HepG2 (cell line): ENCODE data around the gene WWC1. TPM values are rescaled to one million over a fixed set of nuclear protein-coding genes. Genes with fewer than 3 reads are reported as not detected.

Experiments
- ATAC-seq: fragments of 200-7000 bp; cut with Tn5 transposase; 3 replicates; pipeline ENCODE4 v1.9.1; 2020; ENCODE audit warnings: mild to moderate bottlenecking, moderate library complexity
- BruUV-seq: library from RNA; stranded (reverse); fragments of 400-500 nt; replicated peaks from 2 replicates; lab custom pipeline; 2021; lab: Mats Ljungman, UMichigan
- CTCF ChIA-PET: fragments of 300-600 bp; formaldehyde crosslinking; extraction: SDS; loops from one replicate; lab custom pipeline; 2021; ENCODE audit warnings: low total read pairs, inconsistent platforms, low intra/inter-chr PET ratio; lab: Yijun Ruan, JAX
- POLR2A ChIA-PET: fragments of 350-600 bp; sonication (Branson Sonifier 250); formaldehyde crosslinking; loops from one replicate; lab custom pipeline; 2020; ENCODE audit warnings: antibody characterized with exemption, inconsistent platforms; lab: Yijun Ruan, JAX
- DNase-seq: peaks from one replicate; pipeline ENCODE4 v3.0.0-alpha.2; 2015; ENCODE audit warnings: low spot score
- FAIRE-seq: peaks from 3 replicates; lab custom pipeline; 2011; peaks lifted over from hg19 to GRCh38; lab: Jason Lieb, UNC
- H2AFZ ChIP-seq: one replicate; pipeline ENCODE4 v1.6.1; 2011; ENCODE audit warnings: low read length, inconsistent platforms
- H3K27ac ChIP-seq: fragments of 300-600 bp; 3 replicates; pipeline ENCODE4 v1.8.0; 2011; ENCODE audit warnings: mixed run types, mild to moderate bottlenecking, mixed read lengths, low read length, inconsistent platforms; ENCODE audit not compliant: insufficient read depth; ENCODE audit errors: extremely low read length
- H3K27me3 ChIP-seq, 2 experiments: fragments of 200-600 bp in 1 of 2; 2 replicates in 1 of 2; 3 replicates in 1 of 2; pipeline versions ENCODE4 v1.6.0 to v1.8.0; 2011; ENCODE audit warnings: low read length in 2 of 2, mild to moderate bottlenecking in 2 of 2, moderate library complexity in 2 of 2, inconsistent platforms in 1 of 2; ENCODE audit not compliant: insufficient read depth in 2 of 2, control insufficient read depth in 1 of 2
- H3K36me3 ChIP-seq, 2 experiments: fragments of 200-600 bp in 1 of 2; replicated peaks in 1 of 2; 2 replicates in 1 of 2; 3 replicates in 1 of 2; pipeline versions ENCODE4 v1.5.1 to v1.8.0; 2011; ENCODE audit warnings: low read length in 2 of 2, inconsistent platforms in 1 of 2; ENCODE audit not compliant: insufficient read depth in 2 of 2, control insufficient read depth in 1 of 2
- H3K4me1 ChIP-seq: 2 replicates; pipeline ENCODE4 v1.5.1; 2012; ENCODE audit warnings: low read length, inconsistent platforms; ENCODE audit not compliant: insufficient read depth
- H3K4me2 ChIP-seq: 2 replicates; pipeline ENCODE4 v1.6.0; 2011; ENCODE audit warnings: low read depth, low read length, inconsistent platforms
- H3K4me3 ChIP-seq, 3 experiments: fragments of 200-600 bp in 1 of 3; sonication (generic), shearing (Covaris generic) in 1 of 3; replicated peaks in 1 of 3; 2 replicates each; pipeline ENCODE4 v1.5.1; 2011 to 2016; ENCODE audit warnings: low read length in 3 of 3, inconsistent platforms in 2 of 3, low read depth in 2 of 3, mild to moderate bottlenecking in 2 of 3, control low read depth in 1 of 3, mixed read lengths in 1 of 3; ENCODE audit not compliant: insufficient read depth in 1 of 3
- H3K79me2 ChIP-seq: one replicate; pipeline ENCODE4 v1.6.1; 2011; ENCODE audit warnings: low read length, inconsistent platforms; ENCODE audit not compliant: insufficient read depth
- H3K9ac ChIP-seq: 2 replicates; pipeline ENCODE4 v1.6.0; 2011; ENCODE audit warnings: mild to moderate bottlenecking, low read depth, low read length, inconsistent platforms; ENCODE audit not compliant: insufficient read depth
- H3K9me3 ChIP-seq: 2 replicates; pipeline ENCODE4 v1.5.1; 2012; ENCODE audit warnings: mild to moderate bottlenecking, low read length
- H4K20me1 ChIP-seq: 2 replicates; pipeline ENCODE4 v1.6.0; 2011; ENCODE audit warnings: inconsistent platforms, mild to moderate bottlenecking, low read length, moderate library complexity; ENCODE audit not compliant: insufficient read depth
- ARHGAP35 ChIP-seq: sonication (generic); formaldehyde crosslinking; IDR thresholded peaks from 2 replicates; pipeline ENCODE4 v1.9.0; 2022; ENCODE audit warnings: mild to moderate bottlenecking, inconsistent platforms, moderate library complexity, missing genetic modification reagents, borderline replicate concordance
- CERS6 ChIP-seq: sonication (generic); formaldehyde crosslinking; IDR thresholded peaks from 2 replicates; pipeline ENCODE4 v1.5.0; 2020; ENCODE audit warnings: missing genetic modification reagents
- CSRNP2 ChIP-seq: sonication (generic); formaldehyde crosslinking; conservative IDR thresholded peaks from 2 replicates; pipeline ENCODE4 v1.8.0; 2022; ENCODE audit warnings: low read depth, missing genetic modification reagents
- HNF4A ChIP-seq: sonication (generic); formaldehyde crosslinking; IDR thresholded peaks from 2 replicates; pipeline ENCODE4 v1.4.0; 2020; ENCODE audit warnings: missing genetic modification reagents
- NR2F1 ChIP-seq, 2 experiments: fragments of 450-650 bp in 1 of 2; formaldehyde crosslinking in 1 of 2; IDR thresholded peaks; 2 replicates each; pipeline versions ENCODE4 v1.5.0 to v1.6.1; 2016 to 2020; ENCODE audit warnings: mild to moderate bottlenecking in 1 of 2, missing compliant biosample characterization in 1 of 2, missing genetic modification reagents in 1 of 2, moderate library complexity in 1 of 2
- PHF5A ChIP-seq: IDR thresholded peaks from one replicate; pipeline ENCODE4 v1.6.1; 2018; ENCODE audit warnings: low read depth, missing genetic modification reagents; ENCODE audit not compliant: unreplicated experiment
- ZNF276 ChIP-seq: sonication (generic); formaldehyde crosslinking; IDR thresholded peaks from 2 replicates; pipeline ENCODE4 v1.4.0; 2020; ENCODE audit warnings: mild to moderate bottlenecking, low read depth, missing genetic modification reagents
- ZNF720 ChIP-seq: sonication (generic); formaldehyde crosslinking; IDR thresholded peaks from 2 replicates; pipeline ENCODE4 v1.4.0; 2020; ENCODE audit warnings: missing genetic modification reagents
- WGBS: methylation state at CpG from one replicate; pipeline ENCODE4 v1.1.6; 2017; ENCODE audit warnings: low lambda C conversion rate; 5-methylcytosine and 5-hydroxymethylcytosine counted together
- in situ Hi-C: cut with HindIII; loops from 2 replicates; pipeline ENCODE4 v1.10.0; 2017; ENCODE audit warnings: low pct_unique_long_range_greater_than_20kb; ENCODE audit not compliant: extremely low pct_ligation_motif_present
- intact Hi-C: fragments of 100-400 bp; cut with micrococcal nuclease; formaldehyde crosslinking; loops from one replicate; pipeline ENCODE4 v1.10.0; 2022; ENCODE audit not compliant: unreplicated experiment
- polyA plus RNA-seq, 8 experiments: library from polyadenylated mRNA; depleted of rRNA in 3 of 8; stranded (reverse) in 7 of 8; unstranded in 1 of 8; fragments of >200 nt; fragmentation: Illumina TruSeq in 4 of 8; extraction: Trizol in 4 of 8; gene quantifications; 2 replicates each; pipeline versions ENCODE4 v1.2.1 to v1.2.3, GENCODE V29; 2011 to 2016; ENCODE audit warnings: low read depth in 4 of 8, missing spikeins in 1 of 8, mixed read lengths in 1 of 8; ENCODE audit not compliant: insufficient read depth in 1 of 8
- total RNA-seq, 5 experiments: library from RNA; depleted of rRNA; stranded (reverse); fragments of >200 nt; fragmentation: Illumina TruSeq; extraction: Trizol; gene quantifications; 2 replicates each; pipeline ENCODE4 v1.2.3, GENCODE V29; 2016; ENCODE audit warnings: low read depth in 1 of 5

Gene WWC1
- total and polyA plus RNA-seq, 2 of the 13 experiments (the other 11 are each of a cell fraction or from before 2014, with no cell fraction given): 8.3 to 17.9 TPM

- FAIRE-seq (no peak), ATAC-seq (no peak)
- H3K79me2 ChIP-seq: no peaks in the 10 kb centered on the region
- no peak overlapping the region for H3K4me3 ChIP-seq
- CTCF ChIA-PET: no interaction called here
- no peak overlapping the region for H3K27ac ChIP-seq
- H3K27me3 ChIP-seq: no peaks in the 10 kb centered on the region
- H3K36me3 ChIP-seq: peaks cover 0 to 2% of the 10 kb centered on the region in 2 experiments; a peak in 2 of 5 replicates
- TF ChIP-seq ZNF720 (CRISPR knock-in tag) (no peak), CSRNP2 (CRISPR knock-in tag) (no peak), NR2F1 (CRISPR knock-in tag; IDR thresholded peaks at IDR 0.05) (no peak), PHF5A (CRISPR knock-in tag) (no peak), CERS6 (CRISPR knock-in tag) (no peak), HNF4A (CRISPR knock-in tag) (no peak), ARHGAP35 (CRISPR knock-in tag) (no peak), ZNF276 (no peak)
- TF ChIP-seq, all 625 proteins: peak for 0
- Histone ChIP-seq H3K4me2 (no peak overlapping the region), H3K9ac (no peak overlapping the region), H4K20me1 (no peaks in the 10 kb centered on the region), H3K9me3 (no peaks in the 10 kb centered on the region), H2AFZ (no peak overlapping the region), H3K4me1 (peaks cover 12% of the 10 kb centered on the region)
- no TSS peak for BruUV-seq
- in situ Hi-C loops: no loop called here
- 94% methylated on average over 8 of the region's 8 CpGs for WGBS
- POLR2A ChIA-PET: no interaction called here
- no peak for DNase-seq
- intact Hi-C loops: no loop called here
These were observed 56.1 kb downstream of the WWC1 start for GRCh38 chr5:168347368-168348083.
